T-cell (primary cell): ENCODE data around the gene TAT. TPM values are rescaled to one million over a fixed set of nuclear protein-coding genes. Genes with fewer than 3 reads are reported as not detected.
"Not testable (repeated sequence)": the region's sequence is repeated elsewhere in the genome, so short reads cannot be mapped to it uniquely, and the experiment has no call there.

ENCODE experiments used
- ATAC-seq, 4 experiments: fragments of 200-7000 bp in 3 of 4; fragments of 150-1000 bp in 1 of 4; cut with Tn5 transposase; replicated peaks in 1 of 4; 1 replicate in 3 of 4; 2 replicates in 1 of 4; pipeline ENCODE4 v1.10.0; 2021; ENCODE audit warnings: moderate library complexity in 3 of 4, mild to moderate bottlenecking in 2 of 4, moderate number of reproducible peaks in 1 of 4
- CTCF ChIA-PET, 2 donors: fragments of 300-600 bp; sonication (Branson Sonifier 250); formaldehyde crosslinking; loops; one replicate each; lab custom pipeline; 2022; ENCODE audit warnings: antibody characterized with exemption in 2 of 2; lab: Charles Lee
- POLR2A ChIA-PET, 2 donors: fragments of 300-600 bp; sonication (Branson Sonifier 250); formaldehyde crosslinking; loops; one replicate each; lab custom pipeline; 2022; ENCODE audit warnings: antibody characterized with exemption in 2 of 2; lab: Charles Lee
- DNase-seq, 35 experiments: peaks; one replicate each; pipeline versions ENCODE4 v3.0.0 to v3.0.0-alpha.2; 2013 to 2023
- H3K27ac ChIP-seq: one replicate; pipeline ENCODE4 v1.5.1; 2013; ENCODE audit warnings: low read length
- H3K27me3 ChIP-seq, 2 experiments: replicated peaks in 1 of 2; 1 replicate in 1 of 2; 2 replicates in 1 of 2; pipeline versions ENCODE4 v1.6.1 to v1.7.0; 2013; ENCODE audit warnings: low read length in 1 of 2, mixed read lengths in 1 of 2; ENCODE audit not compliant: control insufficient read depth in 2 of 2, insufficient read depth in 2 of 2; ENCODE audit errors: extremely low read depth in 1 of 2
- H3K36me3 ChIP-seq, 2 donors: 1 replicate in 1 of 2; 2 replicates in 1 of 2; pipeline versions ENCODE4 v1.6.1 to v1.7.0; 2013; ENCODE audit warnings: low read length in 1 of 2; ENCODE audit not compliant: control insufficient read depth in 2 of 2, insufficient read depth in 1 of 2; ENCODE audit errors: extremely low read depth in 1 of 2
- H3K4me1 ChIP-seq, 2 experiments: 1 replicate in 1 of 2; 2 replicates in 1 of 2; pipeline versions ENCODE4 v1.6.1 to v1.7.0; 2013; ENCODE audit warnings: low read length in 2 of 2, mixed read lengths in 1 of 2; ENCODE audit not compliant: insufficient read depth in 2 of 2, control insufficient read depth in 1 of 2; ENCODE audit errors: extremely low read depth in 1 of 2
- H3K4me3 ChIP-seq, 2 donors: 1 replicate in 1 of 2; 2 replicates in 1 of 2; pipeline versions ENCODE4 v1.5.1 to v1.7.0; 2013; ENCODE audit warnings: mild to moderate bottlenecking in 2 of 2, low read length in 1 of 2, moderate library complexity in 1 of 2; ENCODE audit not compliant: control insufficient read depth in 1 of 2; ENCODE audit errors: extremely low read depth in 1 of 2
- H3K9me3 ChIP-seq: 2 replicates; pipeline ENCODE4 v1.7.0; 2013
- H3K27ac Mint-ChIP-seq, 2 donors: one replicate each; pipeline ENCODE4 v1.8.0; 2020 to 2021; ENCODE audit warnings: mild to moderate bottlenecking in 2 of 2, mixed read lengths in 2 of 2
- H3K27me3 Mint-ChIP-seq, 2 donors: one replicate each; pipeline ENCODE4 v1.8.0; 2021 to 2022; ENCODE audit warnings: mixed read lengths in 2 of 2
- H3K36me3 Mint-ChIP-seq: one replicate; pipeline ENCODE4 v1.8.0; 2021; ENCODE audit warnings: mixed read lengths
- H3K4me1 Mint-ChIP-seq, 3 donors: one replicate each; pipeline ENCODE4 v1.8.0; 2020 to 2022; ENCODE audit warnings: mixed read lengths in 3 of 3, mild to moderate bottlenecking in 1 of 3
- H3K4me3 Mint-ChIP-seq, 3 donors: one replicate each; pipeline ENCODE4 v1.8.0; 2020 to 2022; ENCODE audit warnings: mild to moderate bottlenecking in 3 of 3, mixed read lengths in 3 of 3, moderate library complexity in 3 of 3
- H3K9me3 Mint-ChIP-seq, 3 donors: one replicate each; pipeline ENCODE4 v1.8.0; 2020 to 2022; ENCODE audit warnings: mixed read lengths in 3 of 3
- WGBS: methylation state at CpG from one replicate; pipeline ENCODE4 v1.1.5; 2013; ENCODE audit warnings: missing lambda C conversion rate; ENCODE audit not compliant: insufficient coverage; 5-methylcytosine and 5-hydroxymethylcytosine counted together
- total RNA-seq, 35 experiments: library from RNA in 6 of 35; stranded (reverse) in 6 of 35; fragments of 120-200 nt in 1 of 35; gene quantifications; one replicate each; pipeline versions ENCODE4 v1.2.1 to v1.2.4 and lab custom pipeline; 2013 to 2026

TAT gene
- total RNA-seq, 5 donors from 2014 or later (not counting 1 experiment from before 2014, with no cell fraction given) = 0.49 to 1.1 (median 0.66) TPM; not detected in 2

DNA sequence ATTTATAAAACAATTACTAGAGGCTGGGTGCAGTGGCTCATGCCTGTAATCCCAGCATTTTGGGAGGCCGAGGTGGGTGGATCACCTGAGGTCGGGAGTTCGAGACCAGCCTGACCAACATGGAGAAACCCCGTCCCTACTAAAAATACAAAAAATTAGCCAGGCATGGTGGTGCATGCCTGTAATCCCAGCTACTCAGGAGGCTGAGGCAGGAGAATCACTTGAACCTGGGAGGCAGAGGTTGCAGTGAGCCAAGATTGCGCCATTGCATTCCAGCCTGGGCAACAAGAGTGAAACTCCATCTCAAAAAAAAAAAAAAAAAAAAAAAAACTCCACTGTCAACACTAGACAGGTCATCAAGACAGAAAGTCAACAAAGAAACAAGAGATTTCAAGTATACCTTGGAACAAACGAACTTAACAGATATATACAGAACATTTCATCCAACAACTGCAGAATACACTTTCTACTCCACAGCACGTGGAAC is 18.5 kb upstream of the TAT start:
- CTCF ChIA-PET, H3K27ac Mint-ChIP-seq, H3K27ac ChIP-seq, H3K9me3 Mint-ChIP-seq, ATAC-seq, H3K4me1 Mint-ChIP-seq, H3K4me1 ChIP-seq, H3K36me3 Mint-ChIP-seq, DNase-seq, H3K36me3 ChIP-seq, H3K4me3 ChIP-seq, H3K4me3 Mint-ChIP-seq, H3K9me3 ChIP-seq: not testable (repeated sequence)
- 14% methylated on average over 1 of the region's 7 CpGs for WGBS
- H3K27me3 ChIP-seq = peaks cover 0 to 17% of the 10 kb centered on the region in 2 experiments
- POLR2A ChIA-PET = interaction anchor here in 1 of 2 donors (0.6 kb wide), 1 partner anchor 330 kb away, joined by 5 read pairs; no protein-coding TSS in a partner anchor
- peaks cover 32 to 53% of the 10 kb centered on the region in 2 donors for H3K27me3 Mint-ChIP-seq

GRCh38 chr16:71594000-71594646 is 17.2 kb upstream of the TAT start:
- Mint-ChIP-seq H3K4me1 (no peaks in the 10 kb centered on the region), H3K27me3 (peaks cover 32 to 52% of the 10 kb centered on the region in 2 donors), H3K36me3 (no peaks in the 10 kb centered on the region), H3K27ac (no peak overlapping the region), H3K9me3 (no peaks in the 10 kb centered on the region), H3K4me3 (no peak overlapping the region)
- no CpG with 5 or more reads among the region's 5 CpGs for WGBS
- Histone ChIP-seq H3K9me3 (no peaks in the 10 kb centered on the region), H3K36me3 (no peaks in the 10 kb centered on the region), H3K4me3 (no peak overlapping the region), H3K27ac (no peak overlapping the region), H3K4me1 (no peaks in the 10 kb centered on the region), H3K27me3 (peaks cover 0 to 13% of the 10 kb centered on the region in 2 experiments)
- DNase-seq (no peak), ATAC-seq (no peak)
- POLR2A ChIA-PET = no interaction called here
- CTCF ChIA-PET = interaction anchor here in 1 of 2 donors (0.9 kb wide), 1 partner anchor 29 kb away, joined by 4 read pairs; no protein-coding TSS in a partner anchor

DNA sequence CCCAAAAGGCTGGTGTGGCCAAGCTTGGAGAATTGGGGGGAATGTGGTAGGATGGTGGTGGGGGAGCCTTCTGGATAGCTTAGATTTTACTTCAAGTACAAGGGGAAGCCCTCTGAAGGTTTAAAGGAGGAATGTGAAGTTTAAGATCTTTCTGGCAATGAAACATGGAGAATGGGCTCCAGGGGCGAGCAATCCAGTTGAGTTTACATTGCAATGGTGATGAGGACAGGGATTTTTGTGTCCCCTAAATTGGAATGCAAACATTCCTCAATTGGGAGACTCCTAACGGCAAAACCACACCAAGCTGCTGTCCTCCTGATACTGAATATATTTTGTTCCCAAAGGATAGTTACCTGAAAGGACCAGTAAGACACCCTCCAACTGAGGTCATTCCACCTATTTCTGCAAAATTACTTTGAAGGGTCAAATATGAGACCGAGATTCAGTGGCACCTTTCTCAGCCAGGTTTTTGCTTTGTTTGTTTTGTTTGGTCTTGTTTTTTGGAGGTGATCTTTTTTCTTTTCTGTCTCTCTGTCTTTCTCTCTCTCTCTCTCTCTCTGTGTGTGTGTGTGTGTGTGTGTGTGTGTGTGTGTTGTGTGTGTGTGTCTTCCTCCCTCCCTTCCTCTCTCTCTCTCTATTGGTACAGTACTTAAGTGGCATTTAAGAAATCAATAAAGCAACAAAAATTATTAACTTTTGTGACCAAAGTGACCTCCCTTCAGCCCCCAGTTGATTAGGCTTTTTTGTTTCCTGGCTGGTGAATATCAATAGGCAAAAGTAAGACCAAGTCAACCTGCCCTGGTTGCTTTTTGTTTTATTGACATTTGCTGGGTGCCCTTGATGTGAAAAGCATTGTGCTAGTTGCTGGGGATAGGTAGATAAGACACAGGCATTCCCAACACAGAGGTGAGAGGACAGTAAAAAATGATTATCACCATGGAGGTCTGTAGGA is 16.4 kb upstream of the TAT start:
- WGBS = no CpG with 5 or more reads among the region's 3 CpGs
- Mint-ChIP-seq H3K4me3 (no peak overlapping the region), H3K27me3 (peaks cover 30 to 50% of the 10 kb centered on the region in 2 donors), H3K27ac (no peak overlapping the region), H3K36me3 (no peaks in the 10 kb centered on the region), H3K4me1 (no peaks in the 10 kb centered on the region), H3K9me3 (no peaks in the 10 kb centered on the region)
- no peak overlapping the region for H3K27ac ChIP-seq
- ATAC-seq (no peak), DNase-seq (no peak)
- CTCF ChIA-PET = interaction anchor here (0.9 to 1.2 kb wide), 2 partner anchors 18 to 28 kb away, joined by 4 read pairs; no protein-coding TSS in a partner anchor
- H3K4me3 ChIP-seq = no peak overlapping the region
- H3K36me3 ChIP-seq = no peaks in the 10 kb centered on the region
- H3K4me1 ChIP-seq = no peaks in the 10 kb centered on the region
- no peaks in the 10 kb centered on the region for H3K9me3 ChIP-seq
- POLR2A ChIA-PET = no interaction called here
- H3K27me3 ChIP-seq = peaks cover 0 to 13% of the 10 kb centered on the region in 2 experiments

DNA sequence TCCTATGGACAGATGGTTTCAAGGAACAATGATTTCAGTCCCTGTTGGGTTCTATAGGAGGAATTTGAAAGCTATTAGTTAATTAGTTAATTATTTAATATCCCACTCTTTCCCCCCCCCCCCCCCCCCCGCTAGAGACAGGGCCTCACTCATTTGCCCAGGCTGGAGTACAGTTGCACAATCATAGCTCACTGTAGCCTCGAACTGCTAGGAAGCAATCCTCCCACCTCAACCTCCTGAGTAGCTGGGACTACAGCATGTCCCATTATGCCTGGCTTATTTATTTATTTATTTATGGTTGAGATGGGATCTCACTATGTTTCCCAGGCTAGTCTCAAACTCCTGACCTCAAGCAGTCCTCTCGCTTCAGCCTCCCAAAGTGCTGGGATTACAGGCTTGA is 15.0 kb upstream of the TAT start:
- H3K4me3 Mint-ChIP-seq = no peak overlapping the region
- no peak overlapping the region for H3K27ac Mint-ChIP-seq
- DNase-seq (no peak), ATAC-seq (no peak)
- H3K27me3 ChIP-seq = peaks cover 0 to 13% of the 10 kb centered on the region in 2 experiments
- H3K4me3 ChIP-seq = no peak overlapping the region
- no peaks in the 10 kb centered on the region for H3K9me3 Mint-ChIP-seq
- H3K27me3 Mint-ChIP-seq = peaks cover 35 to 55% of the 10 kb centered on the region in 2 donors
- no peaks in the 10 kb centered on the region for H3K4me1 ChIP-seq
- POLR2A ChIA-PET = no interaction called here
- no CpG with 5 or more reads among the region's 3 CpGs for WGBS
- no peaks in the 10 kb centered on the region for H3K36me3 Mint-ChIP-seq
- no peaks in the 10 kb centered on the region for H3K4me1 Mint-ChIP-seq
- H3K36me3 ChIP-seq = no peaks in the 10 kb centered on the region
- no peak overlapping the region for H3K27ac ChIP-seq
- no peaks in the 10 kb centered on the region for H3K9me3 ChIP-seq
- CTCF ChIA-PET = interaction anchor here in 1 of 2 donors (1.2 kb wide), 1 partner anchor 19 kb away, joined by 4 read pairs; no protein-coding TSS in a partner anchor

DNA sequence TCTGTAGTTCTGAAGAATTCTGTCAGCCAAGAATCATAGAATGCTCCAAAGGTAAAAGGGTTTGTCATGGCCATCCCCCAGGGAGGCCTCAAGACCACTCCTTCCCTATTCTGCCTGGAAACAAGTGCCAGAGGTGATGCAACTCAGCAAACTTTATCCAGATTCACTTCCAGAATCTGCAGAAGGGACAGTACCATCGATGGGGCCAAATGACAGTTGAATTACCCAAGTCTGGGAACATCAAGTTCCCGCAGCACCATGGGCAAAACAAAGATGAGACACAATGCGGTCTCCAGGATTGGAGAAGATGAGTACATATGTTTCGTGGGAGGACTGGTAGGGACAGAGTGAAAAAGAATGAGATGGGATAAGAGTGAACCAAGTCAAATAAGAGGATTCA is 13.7 kb upstream of the TAT start:
- Mint-ChIP-seq H3K4me3 (no peak overlapping the region), H3K27me3 (peaks cover 46 to 63% of the 10 kb centered on the region in 2 donors)
- no peaks in the 10 kb centered on the region for H3K36me3 ChIP-seq

DNA sequence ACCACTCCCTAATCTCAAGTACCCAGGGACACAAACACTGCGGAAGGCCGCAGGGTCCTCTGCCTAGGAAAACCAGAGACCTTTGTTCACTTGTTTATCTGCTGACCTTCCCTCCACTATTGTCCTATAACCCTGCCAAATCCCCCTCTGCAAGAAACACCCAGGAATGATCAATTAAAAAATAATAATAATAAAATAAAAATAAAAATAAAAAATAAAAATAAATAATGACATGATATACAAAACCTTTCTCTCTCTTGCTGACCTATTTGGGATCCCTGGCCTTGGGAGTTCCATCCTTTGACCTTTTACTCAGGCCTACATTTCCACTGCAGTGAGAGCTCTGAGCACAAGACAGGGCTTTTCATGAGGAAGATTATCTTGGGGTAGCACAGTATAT is 13.2 kb upstream of the TAT start:
- POLR2A ChIA-PET = not testable (repeated sequence)

More for the DNA sequence above, 13.7 kb upstream of the TAT start:
- no peak overlapping the region for H3K4me3 ChIP-seq
- Mint-ChIP-seq H3K27ac (no peak overlapping the region), H3K4me1 (no peaks in the 10 kb centered on the region), H3K9me3 (no peaks in the 10 kb centered on the region), H3K36me3 (no peaks in the 10 kb centered on the region)
- ATAC-seq = no peak
- WGBS = 78% methylated on average over 4 of the region's 4 CpGs
- DNase-seq = no peak
- ChIA-PET POLR2A (no interaction called here), CTCF (no interaction called here)
- no peak overlapping the region for H3K27ac ChIP-seq
- H3K4me1 ChIP-seq = no peaks in the 10 kb centered on the region
- no peaks in the 10 kb centered on the region for H3K9me3 ChIP-seq
- H3K27me3 ChIP-seq = peaks cover 0 to 10% of the 10 kb centered on the region in 2 experiments

More for the DNA sequence above, 13.2 kb upstream of the TAT start:
- peaks cover 0 to 10% of the 10 kb centered on the region in 2 experiments for H3K27me3 ChIP-seq
- H3K36me3 Mint-ChIP-seq, H3K4me1 Mint-ChIP-seq, H3K4me3 ChIP-seq, H3K4me1 ChIP-seq, ATAC-seq, CTCF ChIA-PET, DNase-seq, H3K4me3 Mint-ChIP-seq, H3K36me3 ChIP-seq, H3K27ac Mint-ChIP-seq, H3K27ac ChIP-seq, H3K9me3 ChIP-seq, H3K9me3 Mint-ChIP-seq: not testable (repeated sequence)
- H3K27me3 Mint-ChIP-seq = peaks cover 47 to 61% of the 10 kb centered on the region in 2 donors
- no CpG with 5 or more reads among the region's 2 CpGs for WGBS
